GM12878 (cell line): Measurements from ENCODE around the gene BSN. TPM values are rescaled to one million over a fixed set of nuclear protein-coding genes. Genes with fewer than 3 reads are reported as not detected.

Source experiments
- BCLAF1 ChIP-seq: fragments of 450-650 bp; IDR thresholded peaks from 2 replicates; pipeline ENCODE4 v1.6.1; 2017; ENCODE audit warnings: antibody characterized with exemption, mild to moderate bottlenecking, moderate library complexity
- EP300 ChIP-seq, 2 experiments: fragments of 150-350 bp in 1 of 2; IDR thresholded peaks; 2 replicates each; pipeline ENCODE4 v1.6.1; 2011 to 2012; ENCODE audit warnings: low read depth in 2 of 2, low read length in 2 of 2, borderline replicate concordance in 1 of 2, improper control_type of control experiment in 1 of 2, inconsistent platforms in 1 of 2; ENCODE audit not compliant: control insufficient read depth in 1 of 2
- HDAC6 ChIP-seq: fragments of 200-600 bp; sonication (generic); IDR thresholded peaks from one replicate; pipeline ENCODE4 v1.8.0; 2017; ENCODE audit warnings: antibody characterized with exemption; ENCODE audit not compliant: unreplicated experiment
- NR2C1 ChIP-seq: fragments of 450-650 bp; IDR thresholded peaks from 2 replicates; pipeline ENCODE4 v1.6.1; 2017; ENCODE audit warnings: antibody characterized with exemption, mild to moderate bottlenecking, moderate library complexity
- PML ChIP-seq: IDR thresholded peaks from 2 replicates; pipeline ENCODE4 v1.6.1; 2012; ENCODE audit warnings: low read length, inconsistent platforms
- POLR2AphosphoS2 ChIP-seq: IDR thresholded peaks from 2 replicates; pipeline ENCODE4 v1.6.1; 2011; ENCODE audit warnings: low read depth, mild to moderate bottlenecking, low read length, improper control_type of control experiment, moderate library complexity
- PRDM15 ChIP-seq: fragments of 450-650 bp; formaldehyde crosslinking; IDR thresholded peaks from 2 replicates; pipeline ENCODE4 v1.4.0; 2020; ENCODE audit warnings: mild to moderate bottlenecking, moderate library complexity
- SRF ChIP-seq, 2 experiments: IDR thresholded peaks; 2 replicates each; pipeline ENCODE4 v1.6.1; 2011; ENCODE audit warnings: low read depth in 2 of 2, low read length in 2 of 2, mild to moderate bottlenecking in 1 of 2, moderate library complexity in 1 of 2
- ZNF207 ChIP-seq: fragments of 450-650 bp; IDR thresholded peaks from 2 replicates; pipeline ENCODE4 v1.6.1; 2014; ENCODE audit warnings: antibody characterized with exemption, mild to moderate bottlenecking, borderline replicate concordance
- ZNF274 ChIP-seq: IDR thresholded peaks from one replicate; pipeline ENCODE4 v1.8.0; 2011; ENCODE audit not compliant: insufficient read length, insufficient read depth
- polyA plus RNA-seq, 11 experiments: library from polyadenylated mRNA; depleted of rRNA in 4 of 11; unstranded in 6 of 11; stranded (reverse) in 5 of 11; fragments of >200 nt; fragmentation: Nextera tagmentation in 4 of 11; fragmentation: Illumina TruSeq in 1 of 11; extraction: Ambion mirVana in 4 of 11; extraction: Trizol in 1 of 11; gene quantifications; 1 replicate in 1 of 11; 2 replicates in 10 of 11; pipeline versions ENCODE4 v1.2.1 to v1.2.3, GENCODE V29; 2011 to 2016; ENCODE audit warnings: inconsistent platforms in 2 of 11, missing spikeins in 2 of 11, low read depth in 1 of 11
- total RNA-seq, 4 experiments: library from RNA; depleted of rRNA in 3 of 4; stranded (reverse); fragments of >200 nt in 3 of 4; fragmentation: Illumina TruSeq in 1 of 4; extraction: Trizol in 1 of 4; gene quantifications; 2 replicates each; pipeline versions ENCODE4 v1.2.1 to v1.2.3, GENCODE V29; 2013 to 2021
- TF ChIP-seq, protein P1 (sequence below): IDR thresholded peaks from 2 replicates; pipeline ENCODE4 v1.6.1; 2011; ENCODE audit warnings: low read depth, low read length, improper control_type of control experiment, borderline replicate concordance
- TF ChIP-seq, protein P2 (sequence below), 3 experiments: IDR thresholded peaks in 2 of 3; conservative IDR thresholded peaks in 1 of 3; 2 replicates each; pipeline ENCODE4 v1.5.1; 2011; ENCODE audit warnings: low read depth in 3 of 3, low read length in 3 of 3, mild to moderate bottlenecking in 3 of 3, control low read depth in 2 of 3, moderate library complexity in 2 of 3, inconsistent platforms in 1 of 3, mixed read lengths in 1 of 3; ENCODE audit not compliant: control insufficient read depth in 2 of 3, insufficient read depth in 1 of 3; ENCODE audit errors: extremely low read depth in 1 of 3
- TF ChIP-seq, protein P3 (sequence below): fragments of 450-650 bp; formaldehyde crosslinking; IDR thresholded peaks from 2 replicates; pipeline ENCODE4 v1.5.0; 2022; ENCODE audit warnings: mild to moderate bottlenecking, missing genetic modification characterization

BSN gene
- total and polyA plus RNA-seq, 10 of the 15 experiments (the other 5 are each of a cell fraction or from before 2014, with no cell fraction given), result under 0.01 to 0.19 (median 0.05) TPM; not detected in 1

DNA sequence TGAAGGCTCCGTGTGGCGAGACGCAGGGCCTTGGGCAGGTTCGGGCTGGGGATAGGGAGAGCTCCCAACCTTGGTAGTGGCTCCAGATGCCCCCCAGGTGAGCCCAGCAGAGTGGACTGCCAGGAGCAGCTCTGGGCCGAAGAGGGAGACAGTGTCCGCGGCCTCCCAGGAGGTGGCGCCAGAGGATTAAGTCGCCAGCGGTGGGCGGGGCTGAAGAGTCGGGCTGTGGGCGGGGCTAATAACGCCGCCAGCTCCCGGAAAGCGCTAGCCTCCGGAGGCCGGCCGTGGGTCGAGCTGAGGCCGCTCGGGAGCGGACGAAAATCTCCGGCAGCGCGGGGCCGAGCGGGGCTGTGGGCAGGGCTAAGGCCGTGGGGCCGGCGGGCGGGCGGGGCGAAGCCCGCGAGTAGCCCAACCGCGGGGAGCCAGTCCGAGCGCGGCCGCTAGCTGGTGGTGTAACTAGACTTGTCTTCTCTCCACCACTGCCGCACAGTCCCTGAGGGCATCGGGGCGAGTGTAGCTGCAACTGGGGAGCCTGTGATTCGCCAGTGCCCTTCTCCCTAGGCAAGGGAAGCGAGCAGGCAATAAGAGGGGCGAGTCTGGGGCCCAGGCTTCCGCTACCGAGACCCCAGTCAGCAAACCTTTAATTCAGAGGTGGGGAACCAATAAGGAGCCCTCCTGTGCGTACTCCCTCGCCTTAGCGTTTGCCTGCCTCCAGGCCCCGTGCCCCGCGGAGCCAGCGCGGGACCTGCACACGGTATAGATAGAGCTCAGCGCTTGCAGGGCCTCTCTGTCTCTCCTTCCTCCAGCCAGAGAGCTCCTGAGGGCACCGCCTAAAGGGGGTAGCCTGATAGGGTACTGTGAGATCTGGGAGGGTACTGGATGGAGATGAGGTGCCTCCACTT lies 14.4 kb upstream of the BSN start (continued):
- no peak for TF ChIP-seq PRDM15 (CRISPR knock-in tag)
- TF ChIP-seq, protein P1, sequence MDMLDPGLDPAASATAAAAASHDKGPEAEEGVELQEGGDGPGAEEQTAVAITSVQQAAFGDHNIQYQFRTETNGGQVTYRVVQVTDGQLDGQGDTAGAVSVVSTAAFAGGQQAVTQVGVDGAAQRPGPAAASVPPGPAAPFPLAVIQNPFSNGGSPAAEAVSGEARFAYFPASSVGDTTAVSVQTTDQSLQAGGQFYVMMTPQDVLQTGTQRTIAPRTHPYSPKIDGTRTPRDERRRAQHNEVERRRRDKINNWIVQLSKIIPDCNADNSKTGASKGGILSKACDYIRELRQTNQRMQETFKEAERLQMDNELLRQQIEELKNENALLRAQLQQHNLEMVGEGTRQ, result no peak
- no peak for TF ChIP-seq BCLAF1
- no peak for TF ChIP-seq HDAC6
- no peak for TF ChIP-seq SRF (IDR thresholded peaks at IDR 0.05; ENCODE audit: low read depth in 2 of 2, low read length in 2 of 2)
- TF ChIP-seq PML, result no peak
- TF ChIP-seq POLR2AphosphoS2, result no peak
- TF ChIP-seq ZNF274, result no peak
- TF ChIP-seq, protein P2, sequence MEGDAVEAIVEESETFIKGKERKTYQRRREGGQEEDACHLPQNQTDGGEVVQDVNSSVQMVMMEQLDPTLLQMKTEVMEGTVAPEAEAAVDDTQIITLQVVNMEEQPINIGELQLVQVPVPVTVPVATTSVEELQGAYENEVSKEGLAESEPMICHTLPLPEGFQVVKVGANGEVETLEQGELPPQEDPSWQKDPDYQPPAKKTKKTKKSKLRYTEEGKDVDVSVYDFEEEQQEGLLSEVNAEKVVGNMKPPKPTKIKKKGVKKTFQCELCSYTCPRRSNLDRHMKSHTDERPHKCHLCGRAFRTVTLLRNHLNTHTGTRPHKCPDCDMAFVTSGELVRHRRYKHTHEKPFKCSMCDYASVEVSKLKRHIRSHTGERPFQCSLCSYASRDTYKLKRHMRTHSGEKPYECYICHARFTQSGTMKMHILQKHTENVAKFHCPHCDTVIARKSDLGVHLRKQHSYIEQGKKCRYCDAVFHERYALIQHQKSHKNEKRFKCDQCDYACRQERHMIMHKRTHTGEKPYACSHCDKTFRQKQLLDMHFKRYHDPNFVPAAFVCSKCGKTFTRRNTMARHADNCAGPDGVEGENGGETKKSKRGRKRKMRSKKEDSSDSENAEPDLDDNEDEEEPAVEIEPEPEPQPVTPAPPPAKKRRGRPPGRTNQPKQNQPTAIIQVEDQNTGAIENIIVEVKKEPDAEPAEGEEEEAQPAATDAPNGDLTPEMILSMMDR (IDR thresholded peaks at IDR 0.05 in 2 of 3, conservative IDR thresholded peaks at IDR 0.05 in 1 of 3; ENCODE audit: control insufficient read depth in 2 of 3, extremely low read depth in 1 of 3, insufficient read depth in 1 of 3, low read depth in 3 of 3, low read length in 3 of 3), result peak; percentile 83 to 97 (median 93); a peak in 5 of 6 replicates
- TF ChIP-seq, protein P3, sequence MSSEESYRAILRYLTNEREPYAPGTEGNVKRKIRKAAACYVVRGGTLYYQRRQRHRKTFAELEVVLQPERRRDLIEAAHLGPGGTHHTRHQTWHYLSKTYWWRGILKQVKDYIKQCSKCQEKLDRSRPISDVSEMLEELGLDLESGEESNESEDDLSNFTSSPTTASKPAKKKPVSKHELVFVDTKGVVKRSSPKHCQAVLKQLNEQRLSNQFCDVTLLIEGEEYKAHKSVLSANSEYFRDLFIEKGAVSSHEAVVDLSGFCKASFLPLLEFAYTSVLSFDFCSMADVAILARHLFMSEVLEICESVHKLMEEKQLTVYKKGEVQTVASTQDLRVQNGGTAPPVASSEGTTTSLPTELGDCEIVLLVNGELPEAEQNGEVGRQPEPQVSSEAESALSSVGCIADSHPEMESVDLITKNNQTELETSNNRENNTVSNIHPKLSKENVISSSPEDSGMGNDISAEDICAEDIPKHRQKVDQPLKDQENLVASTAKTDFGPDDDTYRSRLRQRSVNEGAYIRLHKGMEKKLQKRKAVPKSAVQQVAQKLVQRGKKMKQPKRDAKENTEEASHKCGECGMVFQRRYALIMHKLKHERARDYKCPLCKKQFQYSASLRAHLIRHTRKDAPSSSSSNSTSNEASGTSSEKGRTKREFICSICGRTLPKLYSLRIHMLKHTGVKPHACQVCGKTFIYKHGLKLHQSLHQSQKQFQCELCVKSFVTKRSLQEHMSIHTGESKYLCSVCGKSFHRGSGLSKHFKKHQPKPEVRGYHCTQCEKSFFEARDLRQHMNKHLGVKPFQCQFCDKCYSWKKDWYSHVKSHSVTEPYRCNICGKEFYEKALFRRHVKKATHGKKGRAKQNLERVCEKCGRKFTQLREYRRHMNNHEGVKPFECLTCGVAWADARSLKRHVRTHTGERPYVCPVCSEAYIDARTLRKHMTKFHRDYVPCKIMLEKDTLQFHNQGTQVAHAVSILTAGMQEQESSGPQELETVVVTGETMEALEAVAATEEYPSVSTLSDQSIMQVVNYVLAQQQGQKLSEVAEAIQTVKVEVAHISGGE (CRISPR knock-in tag), result no peak
- TF ChIP-seq NR2C1, result no peak
- TF ChIP-seq EP300 (IDR thresholded peaks at IDR 0.05; ENCODE audit: borderline replicate concordance in 1 of 2, control insufficient read depth in 1 of 2, low read depth in 2 of 2, low read length in 2 of 2), result no peak
- TF ChIP-seq ZNF207, result no peak
